Natural killer cell (primary cell): Measurements from ENCODE around the gene METTL5. TPM values are rescaled to one million over a fixed set of nuclear protein-coding genes. Genes with fewer than 3 reads are reported as not detected.

Experiments
- ATAC-seq, 3 donors: fragments of 150-1000 bp in 2 of 3; fragments of 200-7000 bp in 1 of 3; cut with Tn5 transposase; 1 replicate in 1 of 3; 2 replicates in 2 of 3; pipeline ENCODE4 v1.10.0; 2021; ENCODE audit warnings: mild to moderate bottlenecking in 2 of 3, moderate library complexity in 2 of 3
- DNase-seq, 2 donors: peaks; one replicate each; pipeline versions ENCODE4 v3.0.0 to v3.0.0-alpha.2; 2013 to 2021; ENCODE audit warnings: mixed read lengths in 1 of 2
- H3K27ac ChIP-seq: one replicate; pipeline ENCODE4 v1.5.1; 2013; ENCODE audit warnings: mild to moderate bottlenecking, low read length
- H3K27me3 ChIP-seq: one replicate; pipeline ENCODE4 v1.6.1; 2013; ENCODE audit warnings: low read length; ENCODE audit not compliant: control insufficient read depth, insufficient read depth
- H3K36me3 ChIP-seq: one replicate; pipeline ENCODE4 v1.6.1; 2013; ENCODE audit warnings: low read length; ENCODE audit not compliant: control insufficient read depth, insufficient read depth
- H3K4me1 ChIP-seq: one replicate; pipeline ENCODE4 v1.6.1; 2013; ENCODE audit warnings: low read length; ENCODE audit not compliant: control insufficient read depth, insufficient read depth
- H3K4me3 ChIP-seq: one replicate; pipeline ENCODE4 v1.5.1; 2013; ENCODE audit warnings: low read length
- H3K9me3 ChIP-seq: one replicate; pipeline ENCODE4 v1.6.1; 2013; ENCODE audit warnings: low read length; ENCODE audit not compliant: control insufficient read depth, insufficient read depth
- H3K27ac Mint-ChIP-seq, 2 donors: one replicate each; pipeline ENCODE4 v1.8.0; 2022; ENCODE audit warnings: mild to moderate bottlenecking in 2 of 2, mixed read lengths in 2 of 2, moderate library complexity in 1 of 2
- H3K27me3 Mint-ChIP-seq, 2 donors: one replicate each; pipeline ENCODE4 v1.8.0; 2022; ENCODE audit warnings: low read depth in 2 of 2, mixed read lengths in 2 of 2
- H3K36me3 Mint-ChIP-seq: one replicate; pipeline ENCODE4 v1.8.0; 2022; ENCODE audit warnings: mixed read lengths
- H3K4me1 Mint-ChIP-seq, 2 donors: one replicate each; pipeline ENCODE4 v1.8.0; 2022; ENCODE audit warnings: mixed read lengths in 2 of 2
- H3K4me3 Mint-ChIP-seq: one replicate; pipeline ENCODE4 v1.8.0; 2022; ENCODE audit warnings: mild to moderate bottlenecking, moderate library complexity, mixed read lengths
- H3K9me3 Mint-ChIP-seq, 2 donors: one replicate each; pipeline ENCODE4 v1.8.0; 2022; ENCODE audit warnings: mixed read lengths in 2 of 2
- WGBS: methylation state at CpG from one replicate; pipeline ENCODE4 v1.1.7; 2013; ENCODE audit warnings: missing lambda C conversion rate; ENCODE audit not compliant: insufficient coverage; 5-methylcytosine and 5-hydroxymethylcytosine counted together
- intact Hi-C: fragments of 100-400 bp; cut with micrococcal nuclease; formaldehyde crosslinking; loops from one replicate; pipeline ENCODE4 v1.14.2; 2022
- total RNA-seq, 4 donors: library from RNA; stranded (reverse); fragments of 120-200 nt in 1 of 4; gene quantifications; one replicate each; pipeline versions ENCODE4 v1.2.3 to v1.2.4, GENCODE V29; 2013 to 2022
- TF ChIP-seq, protein P1 (sequence below): fragments of 200-600 bp; IDR thresholded peaks from one replicate; pipeline ENCODE4 v1.8.0; 2022; ENCODE audit warnings: antibody characterized with exemption

The METTL5 gene
- total RNA-seq, 3 donors from 2014 or later (not counting 1 experiment from before 2014, with no cell fraction given), result 14.7 to 28.2 (median 21.3) TPM

GRCh38 chr2:169781249-169782013 is 43.3 kb downstream of the METTL5 start:
- Histone ChIP-seq H3K27me3 (no peaks in the 10 kb centered on the region), H3K27ac (no peak overlapping the region), H3K36me3 (no peaks in the 10 kb centered on the region), H3K4me3 (no peak overlapping the region), H3K4me1 (no peaks in the 10 kb centered on the region), H3K9me3 (no peaks in the 10 kb centered on the region)
- no peak for DNase-seq
- no peak overlapping the region for H3K27ac Mint-ChIP-seq
- WGBS, result 100% methylated on average over 2 of the region's 4 CpGs
- no peak for ATAC-seq
- intact Hi-C loops, result no loop called here
- no peaks in the 10 kb centered on the region for H3K9me3 Mint-ChIP-seq
- TF ChIP-seq, protein P1, sequence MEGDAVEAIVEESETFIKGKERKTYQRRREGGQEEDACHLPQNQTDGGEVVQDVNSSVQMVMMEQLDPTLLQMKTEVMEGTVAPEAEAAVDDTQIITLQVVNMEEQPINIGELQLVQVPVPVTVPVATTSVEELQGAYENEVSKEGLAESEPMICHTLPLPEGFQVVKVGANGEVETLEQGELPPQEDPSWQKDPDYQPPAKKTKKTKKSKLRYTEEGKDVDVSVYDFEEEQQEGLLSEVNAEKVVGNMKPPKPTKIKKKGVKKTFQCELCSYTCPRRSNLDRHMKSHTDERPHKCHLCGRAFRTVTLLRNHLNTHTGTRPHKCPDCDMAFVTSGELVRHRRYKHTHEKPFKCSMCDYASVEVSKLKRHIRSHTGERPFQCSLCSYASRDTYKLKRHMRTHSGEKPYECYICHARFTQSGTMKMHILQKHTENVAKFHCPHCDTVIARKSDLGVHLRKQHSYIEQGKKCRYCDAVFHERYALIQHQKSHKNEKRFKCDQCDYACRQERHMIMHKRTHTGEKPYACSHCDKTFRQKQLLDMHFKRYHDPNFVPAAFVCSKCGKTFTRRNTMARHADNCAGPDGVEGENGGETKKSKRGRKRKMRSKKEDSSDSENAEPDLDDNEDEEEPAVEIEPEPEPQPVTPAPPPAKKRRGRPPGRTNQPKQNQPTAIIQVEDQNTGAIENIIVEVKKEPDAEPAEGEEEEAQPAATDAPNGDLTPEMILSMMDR, result no peak
- peaks cover 5 to 8% of the 10 kb centered on the region in 2 donors for H3K27me3 Mint-ChIP-seq
- H3K36me3 Mint-ChIP-seq, result no peaks in the 10 kb centered on the region
- H3K4me3 Mint-ChIP-seq, result no peak overlapping the region
- no peaks in the 10 kb centered on the region for H3K4me1 Mint-ChIP-seq

- no peaks in the 10 kb centered on the region for H3K27me3 ChIP-seq
- Mint-ChIP-seq H3K27me3 (peaks cover 5 to 8% of the 10 kb centered on the region in 2 donors), H3K4me3 (no peak overlapping the region), H3K4me1 (no peaks in the 10 kb centered on the region), H3K36me3 (no peaks in the 10 kb centered on the region), H3K27ac (no peak overlapping the region), H3K9me3 (no peaks in the 10 kb centered on the region)
- TF ChIP-seq, protein P1, result no peak
- no peak overlapping the region for H3K27ac ChIP-seq
- no peaks in the 10 kb centered on the region for H3K36me3 ChIP-seq
- ATAC-seq, result no peak
- intact Hi-C loops, result no loop called here
- H3K4me1 ChIP-seq, result no peaks in the 10 kb centered on the region
- DNase-seq, result no peak
- WGBS, result 68% methylated on average over 3 of the region's 3 CpGs
- H3K9me3 ChIP-seq, result no peaks in the 10 kb centered on the region
- H3K4me3 ChIP-seq, result no peak overlapping the region
These were observed 46.3 kb downstream of the METTL5 start for GRCh38 chr2:169778446-169778845.

GRCh38 chr2:169776252-169776761 is 48.4 kb downstream of the METTL5 start:
- Histone ChIP-seq H3K36me3 (no peaks in the 10 kb centered on the region), H3K4me3 (no peak overlapping the region), H3K27me3 (no peaks in the 10 kb centered on the region), H3K9me3 (no peaks in the 10 kb centered on the region), H3K27ac (no peak overlapping the region), H3K4me1 (no peaks in the 10 kb centered on the region)
- no peaks in the 10 kb centered on the region for H3K4me1 Mint-ChIP-seq
- intact Hi-C loops, result no loop called here
- 50% methylated on average over 1 of the region's 2 CpGs for WGBS
- TF ChIP-seq, protein P1, result no peak
- no peak overlapping the region for H3K4me3 Mint-ChIP-seq
- H3K27me3 Mint-ChIP-seq, result peaks cover 3 to 16% of the 10 kb centered on the region in 2 donors
- no peak for DNase-seq
- no peak overlapping the region for H3K27ac Mint-ChIP-seq
- H3K9me3 Mint-ChIP-seq, result no peaks in the 10 kb centered on the region
- no peak for ATAC-seq
- no peaks in the 10 kb centered on the region for H3K36me3 Mint-ChIP-seq
